T-cell (primary cell): ENCODE results near the gene SPON1. TPM values are rescaled to one million over a fixed set of nuclear protein-coding genes. Genes with fewer than 3 reads are reported as not detected.

ENCODE experiments used
- ATAC-seq, 4 experiments: fragments of 200-7000 bp in 3 of 4; fragments of 150-1000 bp in 1 of 4; cut with Tn5 transposase; replicated peaks in 1 of 4; 1 replicate in 3 of 4; 2 replicates in 1 of 4; pipeline ENCODE4 v1.10.0; 2021; ENCODE audit warnings: moderate library complexity in 3 of 4, mild to moderate bottlenecking in 2 of 4, moderate number of reproducible peaks in 1 of 4
- CTCF ChIA-PET, 2 donors: fragments of 300-600 bp; sonication (Branson Sonifier 250); formaldehyde crosslinking; loops; one replicate each; lab custom pipeline; 2022; ENCODE audit warnings: antibody characterized with exemption in 2 of 2; lab: Charles Lee
- POLR2A ChIA-PET, 2 donors: fragments of 300-600 bp; sonication (Branson Sonifier 250); formaldehyde crosslinking; loops; one replicate each; lab custom pipeline; 2022; ENCODE audit warnings: antibody characterized with exemption in 2 of 2; lab: Charles Lee
- DNase-seq, 35 experiments: peaks; one replicate each; pipeline versions ENCODE4 v3.0.0 to v3.0.0-alpha.2; 2013 to 2023
- H3K27ac ChIP-seq: one replicate; pipeline ENCODE4 v1.5.1; 2013; ENCODE audit warnings: low read length
- H3K27me3 ChIP-seq, 2 experiments: replicated peaks in 1 of 2; 1 replicate in 1 of 2; 2 replicates in 1 of 2; pipeline versions ENCODE4 v1.6.1 to v1.7.0; 2013; ENCODE audit warnings: low read length in 1 of 2, mixed read lengths in 1 of 2; ENCODE audit not compliant: control insufficient read depth in 2 of 2, insufficient read depth in 2 of 2; ENCODE audit errors: extremely low read depth in 1 of 2
- H3K36me3 ChIP-seq, 2 donors: 1 replicate in 1 of 2; 2 replicates in 1 of 2; pipeline versions ENCODE4 v1.6.1 to v1.7.0; 2013; ENCODE audit warnings: low read length in 1 of 2; ENCODE audit not compliant: control insufficient read depth in 2 of 2, insufficient read depth in 1 of 2; ENCODE audit errors: extremely low read depth in 1 of 2
- H3K4me1 ChIP-seq, 2 experiments: 1 replicate in 1 of 2; 2 replicates in 1 of 2; pipeline versions ENCODE4 v1.6.1 to v1.7.0; 2013; ENCODE audit warnings: low read length in 2 of 2, mixed read lengths in 1 of 2; ENCODE audit not compliant: insufficient read depth in 2 of 2, control insufficient read depth in 1 of 2; ENCODE audit errors: extremely low read depth in 1 of 2
- H3K4me3 ChIP-seq, 2 donors: 1 replicate in 1 of 2; 2 replicates in 1 of 2; pipeline versions ENCODE4 v1.5.1 to v1.7.0; 2013; ENCODE audit warnings: mild to moderate bottlenecking in 2 of 2, low read length in 1 of 2, moderate library complexity in 1 of 2; ENCODE audit not compliant: control insufficient read depth in 1 of 2; ENCODE audit errors: extremely low read depth in 1 of 2
- H3K9me3 ChIP-seq: 2 replicates; pipeline ENCODE4 v1.7.0; 2013
- H3K27ac Mint-ChIP-seq, 2 donors: one replicate each; pipeline ENCODE4 v1.8.0; 2020 to 2021; ENCODE audit warnings: mild to moderate bottlenecking in 2 of 2, mixed read lengths in 2 of 2
- H3K27me3 Mint-ChIP-seq, 2 donors: one replicate each; pipeline ENCODE4 v1.8.0; 2021 to 2022; ENCODE audit warnings: mixed read lengths in 2 of 2
- H3K36me3 Mint-ChIP-seq: one replicate; pipeline ENCODE4 v1.8.0; 2021; ENCODE audit warnings: mixed read lengths
- H3K4me1 Mint-ChIP-seq, 3 donors: one replicate each; pipeline ENCODE4 v1.8.0; 2020 to 2022; ENCODE audit warnings: mixed read lengths in 3 of 3, mild to moderate bottlenecking in 1 of 3
- H3K4me3 Mint-ChIP-seq, 3 donors: one replicate each; pipeline ENCODE4 v1.8.0; 2020 to 2022; ENCODE audit warnings: mild to moderate bottlenecking in 3 of 3, mixed read lengths in 3 of 3, moderate library complexity in 3 of 3
- H3K9me3 Mint-ChIP-seq, 3 donors: one replicate each; pipeline ENCODE4 v1.8.0; 2020 to 2022; ENCODE audit warnings: mixed read lengths in 3 of 3
- WGBS: methylation state at CpG from one replicate; pipeline ENCODE4 v1.1.5; 2013; ENCODE audit warnings: missing lambda C conversion rate; ENCODE audit not compliant: insufficient coverage; 5-methylcytosine and 5-hydroxymethylcytosine counted together
- total RNA-seq, 35 experiments: library from RNA in 6 of 35; stranded (reverse) in 6 of 35; fragments of 120-200 nt in 1 of 35; gene quantifications; one replicate each; pipeline versions ENCODE4 v1.2.1 to v1.2.4 and lab custom pipeline; 2013 to 2026

Gene SPON1
- total RNA-seq, 5 donors from 2014 or later (not counting 1 experiment from before 2014, with no cell fraction given): 1.0 to 38.2 (median 28.8) TPM

- Mint-ChIP-seq H3K9me3 (no peaks in the 10 kb centered on the region), H3K4me3 (no peak overlapping the region), H3K4me1 (no peaks in the 10 kb centered on the region), H3K36me3 (no peaks in the 10 kb centered on the region), H3K27me3 (no peaks in the 10 kb centered on the region), H3K27ac (no peak overlapping the region)
- CTCF ChIA-PET: no interaction called here
- Histone ChIP-seq H3K4me3 (no peak overlapping the region), H3K9me3 (no peaks in the 10 kb centered on the region), H3K36me3 (no peaks in the 10 kb centered on the region), H3K27me3 (peaks cover 0 to 3% of the 10 kb centered on the region in 2 experiments), H3K27ac (no peak overlapping the region), H3K4me1 (no peaks in the 10 kb centered on the region)
- DNase-seq: no peak
- no CpG with 5 or more reads among the region's 3 CpGs for WGBS
- ATAC-seq: no peak
- POLR2A ChIA-PET: no interaction called here
These were observed 48.1 kb downstream of the SPON1 start for GRCh38 chr11:14010665-14011064.

DNA sequence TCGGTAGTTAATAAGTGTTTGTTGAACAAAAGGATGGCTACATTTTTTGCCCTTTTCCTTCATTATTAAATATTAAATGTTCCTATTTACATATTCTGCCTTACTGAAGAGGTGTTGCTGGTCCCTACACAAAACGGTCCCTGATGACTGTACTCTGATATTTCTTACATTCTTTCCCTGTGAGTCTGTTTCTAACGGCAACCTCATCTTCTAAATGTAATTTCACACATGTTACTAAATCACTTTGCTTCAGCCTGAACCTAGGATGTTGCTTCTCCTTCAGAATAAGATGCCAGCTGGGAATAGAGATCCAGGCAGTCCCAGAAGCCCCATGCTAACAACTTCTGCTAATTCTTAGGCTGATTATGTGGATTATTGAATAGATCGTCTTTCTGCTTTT is 50.3 kb downstream of the SPON1 start:
- no peak overlapping the region for H3K4me3 ChIP-seq
- Mint-ChIP-seq H3K4me3 (no peak overlapping the region), H3K9me3 (no peaks in the 10 kb centered on the region), H3K4me1 (no peaks in the 10 kb centered on the region), H3K27ac (no peak overlapping the region), H3K27me3 (no peaks in the 10 kb centered on the region), H3K36me3 (no peaks in the 10 kb centered on the region)
- no peak overlapping the region for H3K27ac ChIP-seq
- H3K36me3 ChIP-seq: no peaks in the 10 kb centered on the region
- DNase-seq (no peak), ATAC-seq (no peak)
- ChIA-PET POLR2A (no interaction called here), CTCF (no interaction called here)
- H3K4me1 ChIP-seq: no peaks in the 10 kb centered on the region
- H3K27me3 ChIP-seq: no peaks in the 10 kb centered on the region
- H3K9me3 ChIP-seq: no peaks in the 10 kb centered on the region
- WGBS: 88% methylated on average over 2 of the region's 4 CpGs

DNA sequence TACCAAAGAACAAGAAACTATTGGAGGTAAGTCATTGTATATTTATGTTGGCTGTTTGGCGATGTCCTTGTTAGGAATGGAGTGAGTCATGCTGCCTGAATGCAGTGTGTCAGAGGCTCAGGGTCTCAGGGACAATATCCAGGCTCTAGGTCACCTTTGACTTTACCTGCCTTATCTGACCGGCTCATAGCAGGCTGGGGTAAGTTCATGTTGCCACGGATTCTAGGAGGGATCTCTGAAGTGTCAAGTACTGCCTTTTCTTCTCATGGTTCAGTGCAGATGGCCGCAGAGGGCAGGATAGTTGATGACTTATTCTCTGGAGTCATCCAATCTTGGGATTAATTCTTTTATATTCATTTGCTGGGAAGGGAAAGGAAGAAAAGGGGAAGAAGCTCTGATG is 53.2 kb downstream of the SPON1 start:
- H3K27ac ChIP-seq: no peak overlapping the region
- H3K9me3 ChIP-seq: no peaks in the 10 kb centered on the region
- H3K4me1 Mint-ChIP-seq: no peaks in the 10 kb centered on the region
- no peaks in the 10 kb centered on the region for H3K36me3 Mint-ChIP-seq
- no peaks in the 10 kb centered on the region for H3K4me1 ChIP-seq
- H3K27ac Mint-ChIP-seq: no peak overlapping the region
- H3K27me3 ChIP-seq: no peaks in the 10 kb centered on the region
- DNase-seq: no peak
- no peaks in the 10 kb centered on the region for H3K27me3 Mint-ChIP-seq
- H3K9me3 Mint-ChIP-seq: no peaks in the 10 kb centered on the region
- 84% methylated on average over 3 of the region's 4 CpGs for WGBS
- no peak overlapping the region for H3K4me3 ChIP-seq
- POLR2A ChIA-PET: no interaction called here
- H3K4me3 Mint-ChIP-seq: no peak overlapping the region
- CTCF ChIA-PET: no interaction called here
- no peaks in the 10 kb centered on the region for H3K36me3 ChIP-seq
- ATAC-seq: no peak

GRCh38 chr11:14018441-14018840 is 55.9 kb downstream of the SPON1 start:
- no peaks in the 10 kb centered on the region for H3K4me1 ChIP-seq
- Mint-ChIP-seq H3K27ac (no peak overlapping the region), H3K27me3 (peaks cover 4 to 6% of the 10 kb centered on the region in 2 donors), H3K9me3 (no peaks in the 10 kb centered on the region), H3K4me1 (no peaks in the 10 kb centered on the region), H3K4me3 (no peak overlapping the region), H3K36me3 (no peaks in the 10 kb centered on the region)
- H3K4me3 ChIP-seq: no peak overlapping the region
- no peak overlapping the region for H3K27ac ChIP-seq
- H3K9me3 ChIP-seq: no peaks in the 10 kb centered on the region
- CTCF ChIA-PET: no interaction called here
- ATAC-seq: no peak
- no peak for DNase-seq
- POLR2A ChIA-PET: no interaction called here
- no peaks in the 10 kb centered on the region for H3K27me3 ChIP-seq
- WGBS: 72% methylated on average over 2 of the region's 2 CpGs
- H3K36me3 ChIP-seq: no peaks in the 10 kb centered on the region

GRCh38 chr11:14021738-14022137 is 59.2 kb downstream of the SPON1 start:
- ATAC-seq (no peak), DNase-seq (no peak)
- no peak overlapping the region for H3K27ac ChIP-seq
- Mint-ChIP-seq H3K27ac (no peak overlapping the region), H3K4me1 (no peaks in the 10 kb centered on the region), H3K4me3 (no peak overlapping the region), H3K27me3 (peaks cover 4 to 10% of the 10 kb centered on the region in 2 donors), H3K36me3 (no peaks in the 10 kb centered on the region), H3K9me3 (no peaks in the 10 kb centered on the region)
- no peaks in the 10 kb centered on the region for H3K36me3 ChIP-seq
- CTCF ChIA-PET: no interaction called here
- H3K9me3 ChIP-seq: no peaks in the 10 kb centered on the region
- POLR2A ChIA-PET: no interaction called here
- peaks cover 0 to 10% of the 10 kb centered on the region in 2 experiments for H3K27me3 ChIP-seq
- WGBS: 40% methylated on average over 1 of the region's 4 CpGs
- no peak overlapping the region for H3K4me3 ChIP-seq
- H3K4me1 ChIP-seq: no peaks in the 10 kb centered on the region

GRCh38 chr11:14022251-14022650 is 59.7 kb downstream of the SPON1 start:
- peaks cover 0 to 10% of the 10 kb centered on the region in 2 experiments for H3K27me3 ChIP-seq
- no peak overlapping the region for H3K4me3 Mint-ChIP-seq
- no peak overlapping the region for H3K27ac Mint-ChIP-seq
- H3K9me3 Mint-ChIP-seq: no peaks in the 10 kb centered on the region
- H3K4me3 ChIP-seq: no peak overlapping the region
- CTCF ChIA-PET: interaction anchor here in 1 of 2 donors (0.6 to 0.7 kb wide), 2 partner anchors 117 to 127 kb away, joined by 3 read pairs; no protein-coding TSS in a partner anchor
- POLR2A ChIA-PET: interaction anchor here in 1 of 2 donors (0.6 kb wide), 1 partner anchor 702 kb away, joined by 3 read pairs; no protein-coding TSS in a partner anchor
- no peaks in the 10 kb centered on the region for H3K36me3 ChIP-seq
- H3K36me3 Mint-ChIP-seq: no peaks in the 10 kb centered on the region
- no peak overlapping the region for H3K27ac ChIP-seq
- H3K9me3 ChIP-seq: no peaks in the 10 kb centered on the region
- no CpG with 5 or more reads among the region's 3 CpGs for WGBS
- no peaks in the 10 kb centered on the region for H3K4me1 Mint-ChIP-seq
- ATAC-seq: no peak
- H3K27me3 Mint-ChIP-seq: peaks cover 4 to 10% of the 10 kb centered on the region in 2 donors
- no peak for DNase-seq
- no peaks in the 10 kb centered on the region for H3K4me1 ChIP-seq

GRCh38 chr11:14022821-14023220 is 60.3 kb downstream of the SPON1 start:
- Histone ChIP-seq H3K27me3 (peaks cover 0 to 10% of the 10 kb centered on the region in 2 experiments), H3K4me3 (no peak overlapping the region), H3K9me3 (no peaks in the 10 kb centered on the region), H3K4me1 (no peaks in the 10 kb centered on the region), H3K27ac (no peak overlapping the region), H3K36me3 (no peaks in the 10 kb centered on the region)
- H3K27me3 Mint-ChIP-seq: peaks cover 4 to 10% of the 10 kb centered on the region in 2 donors
- 13% methylated on average over 1 of the region's 6 CpGs for WGBS
- ChIA-PET CTCF (interaction anchor here in 1 of 2 donors (0.6 to 0.7 kb wide), 2 partner anchors 117 to 126 kb away, joined by 3 read pairs; no protein-coding TSS in a partner anchor), POLR2A (no interaction called here)
- no peaks in the 10 kb centered on the region for H3K9me3 Mint-ChIP-seq
- no peak for DNase-seq
- no peak overlapping the region for H3K4me3 Mint-ChIP-seq
- no peaks in the 10 kb centered on the region for H3K4me1 Mint-ChIP-seq
- H3K36me3 Mint-ChIP-seq: no peaks in the 10 kb centered on the region
- no peak overlapping the region for H3K27ac Mint-ChIP-seq
- ATAC-seq: no peak
